Measurements from ENCODE around the gene CLIC4. TPM values are rescaled to one million over a fixed set of nuclear protein-coding genes. Genes with fewer than 3 reads are reported as not detected.

CLIC4 gene
- total and polyA plus RNA-seq, 10 of the 15 experiments (the other 5 are each of a cell fraction or from before 2014, with no cell fraction given): 20.4 to 107 (median 69.6) TPM

- TF ChIP-seq CBFB (IDR thresholded peaks at IDR 0.05; ENCODE audit: low read depth) (0 out of 2 replicates have a peak, but pooled peaks have one; percentile 45), RUNX3 (IDR thresholded peaks at IDR 0.05; ENCODE audit: low read length) (peak; percentile 65), NR2F1 (conservative IDR thresholded peaks at IDR 0.05) (no peak), IRF5 (IDR thresholded peaks at IDR 0.05; ENCODE audit: borderline replicate concordance) (no peak), YY1 (IDR thresholded peaks at IDR 0.05; ENCODE audit: low read depth, low read length) (0 out of 2 replicates have a peak, but pooled peaks have one; percentile 11)
- TF ChIP-seq, protein P1, sequence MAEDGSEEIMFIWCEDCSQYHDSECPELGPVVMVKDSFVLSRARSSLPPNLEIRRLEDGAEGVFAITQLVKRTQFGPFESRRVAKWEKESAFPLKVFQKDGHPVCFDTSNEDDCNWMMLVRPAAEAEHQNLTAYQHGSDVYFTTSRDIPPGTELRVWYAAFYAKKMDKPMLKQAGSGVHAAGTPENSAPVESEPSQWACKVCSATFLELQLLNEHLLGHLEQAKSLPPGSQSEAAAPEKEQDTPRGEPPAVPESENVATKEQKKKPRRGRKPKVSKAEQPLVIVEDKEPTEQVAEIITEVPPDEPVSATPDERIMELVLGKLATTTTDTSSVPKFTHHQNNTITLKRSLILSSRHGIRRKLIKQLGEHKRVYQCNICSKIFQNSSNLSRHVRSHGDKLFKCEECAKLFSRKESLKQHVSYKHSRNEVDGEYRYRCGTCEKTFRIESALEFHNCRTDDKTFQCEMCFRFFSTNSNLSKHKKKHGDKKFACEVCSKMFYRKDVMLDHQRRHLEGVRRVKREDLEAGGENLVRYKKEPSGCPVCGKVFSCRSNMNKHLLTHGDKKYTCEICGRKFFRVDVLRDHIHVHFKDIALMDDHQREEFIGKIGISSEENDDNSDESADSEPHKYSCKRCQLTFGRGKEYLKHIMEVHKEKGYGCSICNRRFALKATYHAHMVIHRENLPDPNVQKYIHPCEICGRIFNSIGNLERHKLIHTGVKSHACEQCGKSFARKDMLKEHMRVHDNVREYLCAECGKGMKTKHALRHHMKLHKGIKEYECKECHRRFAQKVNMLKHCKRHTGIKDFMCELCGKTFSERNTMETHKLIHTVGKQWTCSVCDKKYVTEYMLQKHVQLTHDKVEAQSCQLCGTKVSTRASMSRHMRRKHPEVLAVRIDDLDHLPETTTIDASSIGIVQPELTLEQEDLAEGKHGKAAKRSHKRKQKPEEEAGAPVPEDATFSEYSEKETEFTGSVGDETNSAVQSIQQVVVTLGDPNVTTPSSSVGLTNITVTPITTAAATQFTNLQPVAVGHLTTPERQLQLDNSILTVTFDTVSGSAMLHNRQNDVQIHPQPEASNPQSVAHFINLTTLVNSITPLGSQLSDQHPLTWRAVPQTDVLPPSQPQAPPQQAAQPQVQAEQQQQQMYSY (CRISPR knock-in tag; IDR thresholded peaks at IDR 0.05): no peak
These were observed 1.6 kb upstream of the CLIC4 start (continued) for GRCh38 chr1:24743404-24744211.
